HL-60 (cell line): Measurements from ENCODE around the gene CRYZL1.

Experiments
- CTCF ChIP-seq: IDR thresholded peaks from one replicate; pipeline ENCODE4 v1.5.1; 2011; ENCODE audit warnings: low read length, control low read depth, inconsistent platforms; ENCODE audit not compliant: insufficient read depth
- GABPA ChIP-seq: IDR thresholded peaks from 2 replicates; pipeline ENCODE4 v1.6.1; 2012; ENCODE audit warnings: low read depth
- POLR2AphosphoS5 ChIP-seq: IDR thresholded peaks from 2 replicates; pipeline ENCODE4 v1.6.1; 2012; ENCODE audit warnings: low read depth
- REST ChIP-seq: IDR thresholded peaks from 2 replicates; pipeline ENCODE4 v1.6.1; 2012; ENCODE audit warnings: low read depth; ENCODE audit not compliant: insufficient replicate concordance

GRCh38 chr21:33618407-33618806, 23.1 kb downstream of the CRYZL1 start:
- no peak for TF ChIP-seq CTCF
- TF ChIP-seq POLR2AphosphoS5: no peak
- TF ChIP-seq REST: no peak
- no peak for TF ChIP-seq GABPA
